Stimulated activated CD4-positive, alpha-beta T cell treated with anti-CD3 and anti-CD28 coated beads, Interleukin-15, amount 100 ng/mL, for 24 hours (primary cell): Measurements from ENCODE around the gene TBC1D5.

Experiments used
- DNase-seq: peaks from one replicate; pipeline ENCODE4 v3.0.0-alpha.2; 2020

The TBC1D5 gene

GRCh38 chr3:17195856-17196604 is 546.4 kb downstream of the TBC1D5 start:
- no peak for DNase-seq

GRCh38 chr3:17195192-17195611 is 547.2 kb downstream of the TBC1D5 start:
- peak; percentile 20 for DNase-seq

- DNase-seq: no peak
Measured at GRCh38 chr3:17194116-17194515, 548.3 kb downstream of the TBC1D5 start.

GRCh38 chr3:17192995-17193394 is 549.4 kb downstream of the TBC1D5 start:
- DNase-seq: no peak

GRCh38 chr3:17190353-17191078 is 551.9 kb downstream of the TBC1D5 start:
- DNase-seq: no peak

- no peak for DNase-seq
Measured at GRCh38 chr3:17188378-17188777, 554.1 kb downstream of the TBC1D5 start.

DNA sequence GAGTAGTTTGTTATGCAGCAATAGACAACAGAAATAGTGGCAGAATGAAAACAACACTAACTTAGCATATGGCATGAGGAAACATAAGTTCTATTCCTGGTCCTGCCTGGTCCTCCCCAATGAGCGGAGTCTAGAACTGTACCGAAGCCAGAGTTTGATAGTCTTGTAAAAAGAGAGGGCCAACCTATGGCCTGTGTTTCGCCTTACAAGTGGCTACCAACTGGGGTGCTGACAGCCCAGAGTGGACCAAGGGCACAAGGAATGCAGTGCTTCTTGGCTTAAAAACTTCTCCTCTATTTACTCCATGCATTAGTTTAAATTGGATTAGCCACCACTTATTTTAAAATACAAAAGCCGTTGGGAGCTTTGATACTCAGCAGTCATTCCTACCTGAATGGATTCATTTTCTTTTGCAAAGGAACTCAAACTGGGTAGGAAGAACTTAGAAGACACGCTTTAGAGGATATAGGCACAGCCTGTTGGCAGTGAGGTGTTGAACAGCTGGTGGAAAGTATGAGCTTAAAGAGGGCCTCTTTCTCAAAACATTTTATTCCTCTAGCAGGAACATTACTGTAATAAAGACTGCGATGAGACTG is 554.7 kb downstream of the TBC1D5 start:
- DNase-seq: no peak

DNA sequence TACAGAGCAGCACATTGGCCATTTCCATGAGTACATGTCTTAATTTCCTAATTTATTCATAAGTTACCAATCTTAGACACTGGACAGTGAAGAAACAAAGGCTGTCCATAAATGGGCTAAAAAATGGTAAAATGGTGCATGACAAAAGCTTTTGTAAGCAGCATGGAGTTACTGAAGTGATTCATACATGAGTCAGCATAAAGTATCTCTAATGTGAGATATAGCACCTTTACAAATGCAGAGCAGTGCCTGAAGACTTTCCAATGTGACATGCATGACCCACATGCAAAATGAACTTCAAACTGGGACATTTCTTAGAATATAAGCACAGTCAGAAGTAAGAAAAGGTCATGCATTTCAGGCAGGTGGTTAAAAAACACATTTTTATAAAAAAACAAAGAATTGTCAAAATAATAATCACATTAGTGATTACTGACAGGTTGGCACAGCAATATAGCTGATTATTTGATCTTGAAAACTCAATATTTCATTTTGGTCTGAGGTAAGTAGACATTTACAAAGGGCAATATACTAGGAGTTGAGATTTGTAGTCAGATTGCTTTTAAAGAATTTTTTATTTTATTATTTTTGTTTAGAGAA is 558.4 kb downstream of the TBC1D5 start:
- no peak for DNase-seq

DNA sequence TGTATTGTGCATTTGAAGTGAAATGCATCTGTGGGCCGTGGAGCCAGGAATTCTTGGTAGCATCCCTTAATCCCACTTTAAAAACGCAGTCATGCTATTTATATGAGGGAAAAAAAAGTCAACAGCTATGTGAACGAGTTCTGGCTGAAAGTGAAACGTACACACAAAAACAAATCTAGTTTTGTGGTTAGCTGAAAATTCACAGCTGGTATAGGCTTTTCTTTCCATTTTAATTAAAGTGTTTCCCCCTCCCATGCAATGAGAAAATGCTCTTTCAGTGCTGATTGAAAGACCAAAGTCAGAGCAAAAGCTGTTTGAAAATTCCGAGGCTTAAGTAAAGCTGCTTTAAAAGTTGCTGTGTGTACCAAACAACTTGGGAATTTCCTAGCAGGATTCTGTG is 560.3 kb downstream of the TBC1D5 start:
- DNase-seq: no peak

- DNase-seq: no peak
Measured at GRCh38 chr3:17181413-17181907, 561.0 kb downstream of the TBC1D5 start.

DNA sequence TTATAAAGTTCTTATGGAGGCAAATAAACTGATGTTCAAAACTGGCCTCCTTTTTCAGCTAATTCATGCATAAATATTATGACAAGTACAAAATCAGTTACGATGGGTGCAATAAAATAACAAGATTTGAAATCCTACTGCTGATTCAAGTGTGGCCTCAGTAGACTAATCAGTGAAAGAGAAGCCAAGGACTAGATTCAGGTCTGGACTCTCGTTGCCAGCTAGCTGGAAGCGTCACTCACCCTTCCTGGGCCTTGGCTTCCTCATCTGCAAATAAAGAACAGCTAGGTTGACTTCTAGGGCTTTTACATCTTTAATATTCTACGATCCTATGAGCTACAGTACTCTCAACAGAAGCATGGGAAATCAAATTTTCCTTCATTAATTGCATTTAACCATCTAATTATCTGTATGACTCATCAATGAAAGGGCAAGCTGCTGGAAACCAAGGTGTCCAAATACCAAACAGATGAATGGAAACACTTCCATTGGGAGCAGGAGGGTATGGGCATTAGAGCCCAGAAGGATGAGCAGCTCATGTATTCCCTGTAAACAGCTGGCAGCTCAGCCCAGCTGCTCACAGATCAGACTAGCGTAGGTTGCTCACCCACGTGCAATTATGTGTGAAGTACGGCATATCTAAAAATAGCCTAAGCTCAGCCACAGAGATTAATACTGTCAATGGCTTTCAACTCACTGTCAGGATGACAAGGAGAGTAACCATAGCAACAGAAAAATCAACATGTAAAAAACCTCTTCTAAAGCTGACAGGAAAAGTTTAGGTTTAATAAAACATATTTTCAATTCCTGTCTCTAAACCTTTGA is 562.8 kb downstream of the TBC1D5 start:
- DNase-seq: no peak

- DNase-seq: no peak
Measured at GRCh38 chr3:17176757-17177156, 565.7 kb downstream of the TBC1D5 start.

- no peak for DNase-seq
Measured at GRCh38 chr3:17175187-17175807, 567.1 kb downstream of the TBC1D5 start.

DNA sequence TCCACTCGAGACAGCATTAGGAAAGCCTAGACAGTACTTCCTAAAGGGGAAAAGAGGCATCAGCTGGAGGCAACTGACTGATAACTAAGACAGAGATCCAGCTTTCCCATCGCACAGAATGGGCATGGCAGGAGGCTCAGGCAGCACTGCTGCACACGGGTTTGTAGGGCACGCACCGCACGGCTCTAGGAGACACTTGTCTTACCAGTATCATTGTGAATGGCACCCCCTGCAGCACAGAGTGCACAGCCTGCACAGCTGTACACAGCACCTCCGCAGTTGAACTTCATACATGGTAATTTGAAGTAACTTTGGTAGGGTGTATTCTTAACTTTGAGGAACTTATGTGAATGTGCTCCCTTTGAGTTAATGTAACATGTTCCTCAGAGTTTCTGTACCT is 576.1 kb downstream of the TBC1D5 start:
- no peak for DNase-seq

DNA sequence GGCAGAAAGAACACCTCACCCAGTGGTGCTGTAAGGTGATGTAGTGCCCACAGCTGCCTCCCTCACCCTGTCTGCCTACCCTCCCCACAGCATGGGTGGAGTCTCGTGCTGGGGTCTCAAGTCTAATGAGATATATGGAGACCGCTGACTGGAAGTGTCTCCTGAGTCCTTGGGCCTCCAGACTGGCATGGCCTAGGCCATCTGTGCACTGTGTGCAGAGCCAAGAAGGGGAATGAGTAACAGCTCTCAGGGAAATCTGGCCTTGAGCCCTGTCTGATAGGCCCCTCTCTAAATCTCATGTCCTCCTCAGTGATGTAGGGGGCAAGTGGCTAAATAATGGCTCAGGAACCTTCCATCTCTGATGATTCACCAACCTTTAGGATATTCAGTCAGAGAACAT is 580.3 kb downstream of the TBC1D5 start:
- no peak for DNase-seq

DNA sequence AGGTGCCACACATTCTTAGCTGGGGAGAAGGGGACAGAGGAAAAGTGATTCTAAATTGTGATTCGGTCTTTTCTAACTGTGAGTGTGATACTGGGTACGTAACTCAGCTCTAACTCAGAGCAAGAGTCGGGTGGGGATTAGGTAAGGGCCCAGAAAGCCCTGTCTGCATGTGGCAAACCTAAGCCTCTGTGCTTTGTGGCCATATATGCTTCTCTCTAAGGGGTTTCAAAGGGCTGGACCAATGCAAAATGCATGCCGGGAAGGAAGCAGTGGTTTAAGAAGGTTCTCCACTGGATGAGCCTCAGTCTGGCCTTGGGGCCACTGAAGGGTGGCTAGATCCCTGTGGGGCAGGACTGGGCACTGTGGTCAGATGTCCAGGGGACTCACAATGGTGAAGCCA is 581.8 kb downstream of the TBC1D5 start:
- DNase-seq: no peak

- DNase-seq: no peak
Measured at GRCh38 chr3:17158941-17159682, 583.3 kb downstream of the TBC1D5 start.

- no peak for DNase-seq
Measured at GRCh38 chr3:17157713-17158112, 584.7 kb downstream of the TBC1D5 start.

DNA sequence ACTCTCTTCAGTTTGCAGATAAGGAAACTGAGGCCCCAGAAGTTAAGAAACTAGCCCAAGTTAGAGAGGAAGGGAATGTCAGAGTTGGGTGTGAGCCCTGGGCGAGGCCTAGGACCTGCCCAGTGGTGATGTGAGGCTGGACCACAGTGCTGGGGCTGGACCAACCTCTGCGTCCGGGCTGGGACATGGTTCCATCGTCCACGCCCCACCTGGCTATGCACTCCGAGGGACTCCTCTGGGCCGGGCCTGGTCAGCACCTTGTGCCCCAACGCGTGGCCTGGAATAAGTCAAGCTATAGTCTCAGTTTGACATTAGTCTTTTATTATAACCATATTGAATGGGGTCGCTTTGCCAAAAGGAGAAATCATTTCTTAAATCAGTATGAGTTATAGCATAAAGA is 585.6 kb downstream of the TBC1D5 start:
- no peak for DNase-seq

DNA sequence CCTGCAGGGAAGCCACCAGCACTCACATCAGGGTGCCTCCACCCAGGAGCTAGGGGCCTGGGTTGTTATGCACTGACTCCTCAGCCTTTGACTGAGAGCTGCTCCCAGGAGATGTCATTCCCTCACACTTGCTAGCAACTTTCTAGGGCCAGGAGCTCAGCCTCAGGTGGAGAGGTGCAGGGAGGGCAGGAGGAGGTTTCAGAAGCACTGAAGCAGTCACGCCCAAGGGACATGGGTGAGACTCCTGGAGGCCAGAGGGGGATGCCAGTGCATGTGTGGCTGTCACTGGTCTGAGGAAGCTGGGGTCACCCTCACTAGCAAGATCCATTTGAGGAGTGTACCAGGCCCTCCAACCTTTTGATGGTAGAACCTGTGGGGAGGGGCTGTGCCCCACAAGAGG is 586.5 kb downstream of the TBC1D5 start:
- DNase-seq: no peak

GRCh38 chr3:17154941-17155340 is 587.5 kb downstream of the TBC1D5 start:
- DNase-seq: no peak
